ENCODE results near the gene DMRTB1. TPM values are rescaled to one million over a fixed set of nuclear protein-coding genes. Genes with fewer than 3 reads are reported as not detected.

The DMRTB1 gene
- total RNA-seq, 1 donor from 2014 or later: not detected

GRCh38 chr1:53507116-53507820 lies 48.1 kb downstream of the DMRTB1 start:
- H3K4me1 ChIP-seq: peaks cover 4 to 14% of the 10 kb centered on the region in 2 donors
- intact Hi-C loops (cut with DNase I): no loop called here
- H3K4me3 ChIP-seq: no peak overlapping the region
- no peak for TF ChIP-seq CTCF (IDR thresholded peaks at IDR 0.05)
- H3K27ac ChIP-seq: no peak overlapping the region
- H3K27me3 ChIP-seq: no peaks in the 10 kb centered on the region
- no peak for DNase-seq (ENCODE audit: low spot score in 2 of 2)
- no peaks in the 10 kb centered on the region for H3K36me3 ChIP-seq
- H3K9me3 ChIP-seq: no peaks in the 10 kb centered on the region

DNA sequence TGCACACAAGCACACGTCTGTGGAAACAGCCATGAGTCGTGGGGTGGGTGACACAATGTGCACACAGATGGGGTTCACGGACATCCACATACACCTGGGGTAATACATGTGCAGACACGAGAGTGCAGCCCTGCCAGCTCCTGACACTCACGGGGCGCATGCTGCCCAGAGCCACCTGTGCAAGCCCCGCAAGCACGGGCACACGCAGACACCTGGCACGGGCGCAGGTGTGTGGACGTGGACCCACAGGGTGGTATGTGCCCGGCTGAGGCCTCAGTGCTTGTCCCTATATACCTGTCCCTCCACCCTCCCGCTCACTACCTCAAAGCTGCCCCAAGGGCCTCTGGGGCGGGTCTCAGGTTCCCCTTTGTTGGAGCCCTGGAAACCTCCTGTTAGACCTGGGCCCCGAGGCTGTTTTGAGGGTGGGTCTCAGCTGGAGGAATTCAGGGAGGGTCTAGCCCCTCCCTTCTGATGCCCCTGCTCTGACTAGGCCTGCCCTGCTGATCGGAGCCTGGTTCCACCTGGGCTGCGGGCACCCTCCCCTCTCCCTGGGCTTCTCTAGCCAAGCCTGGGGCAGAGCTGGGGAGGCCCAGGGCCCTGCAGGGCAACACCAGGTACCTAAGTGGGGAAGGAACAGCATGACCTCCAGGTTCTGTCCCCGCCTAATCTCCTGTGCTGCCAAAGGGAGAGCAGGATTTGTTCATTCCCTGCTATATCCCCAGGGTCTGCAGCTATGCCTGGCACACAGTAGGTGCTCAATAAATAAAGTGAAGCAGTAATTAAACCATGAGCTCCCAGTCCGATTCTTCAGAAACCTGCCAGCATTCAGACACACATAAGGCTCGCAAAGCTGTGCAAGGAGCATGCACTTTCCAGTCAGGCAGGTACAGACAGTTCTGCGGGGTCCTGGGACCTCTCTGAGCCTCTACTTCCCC lies 49.1 kb downstream of the DMRTB1 start:
- intact Hi-C loops (cut with DNase I): no loop called here

GRCh38 chr1:53508991-53509666 lies 49.9 kb downstream of the DMRTB1 start:
- intact Hi-C loops (cut with DNase I): no loop called here
- H3K9me3 ChIP-seq: no peaks in the 10 kb centered on the region
- TF ChIP-seq CTCF (IDR thresholded peaks at IDR 0.05): no peak
- no peak overlapping the region for H3K4me3 ChIP-seq
- H3K27ac ChIP-seq: no peak overlapping the region
- peaks cover 4 to 23% of the 10 kb centered on the region in 2 donors for H3K4me1 ChIP-seq
- H3K27me3 ChIP-seq: no peaks in the 10 kb centered on the region
- no peaks in the 10 kb centered on the region for H3K36me3 ChIP-seq
- no peak for DNase-seq (ENCODE audit: low spot score in 2 of 2)

More for the DNA sequence above, 49.1 kb downstream of the DMRTB1 start:
- no peaks in the 10 kb centered on the region for H3K9me3 ChIP-seq
- H3K36me3 ChIP-seq: no peaks in the 10 kb centered on the region
- H3K4me3 ChIP-seq: no peak overlapping the region
- peaks cover 4 to 23% of the 10 kb centered on the region in 2 donors for H3K4me1 ChIP-seq
- H3K27ac ChIP-seq: no peak overlapping the region
- no peak for TF ChIP-seq CTCF (IDR thresholded peaks at IDR 0.05)
- DNase-seq (ENCODE audit: low spot score in 2 of 2): no peak
- H3K27me3 ChIP-seq: no peaks in the 10 kb centered on the region

GRCh38 chr1:53509775-53510174 lies 50.6 kb downstream of the DMRTB1 start:
- Histone ChIP-seq H3K27ac (no peak overlapping the region), H3K4me3 (no peak overlapping the region), H3K36me3 (no peaks in the 10 kb centered on the region), H3K4me1 (peaks cover 4 to 23% of the 10 kb centered on the region in 2 donors), H3K27me3 (no peaks in the 10 kb centered on the region), H3K9me3 (no peaks in the 10 kb centered on the region)
- intact Hi-C loops (cut with DNase I): no loop called here
- TF ChIP-seq CTCF (IDR thresholded peaks at IDR 0.05): no peak
- DNase-seq (ENCODE audit: low spot score in 2 of 2): no peak

DNA sequence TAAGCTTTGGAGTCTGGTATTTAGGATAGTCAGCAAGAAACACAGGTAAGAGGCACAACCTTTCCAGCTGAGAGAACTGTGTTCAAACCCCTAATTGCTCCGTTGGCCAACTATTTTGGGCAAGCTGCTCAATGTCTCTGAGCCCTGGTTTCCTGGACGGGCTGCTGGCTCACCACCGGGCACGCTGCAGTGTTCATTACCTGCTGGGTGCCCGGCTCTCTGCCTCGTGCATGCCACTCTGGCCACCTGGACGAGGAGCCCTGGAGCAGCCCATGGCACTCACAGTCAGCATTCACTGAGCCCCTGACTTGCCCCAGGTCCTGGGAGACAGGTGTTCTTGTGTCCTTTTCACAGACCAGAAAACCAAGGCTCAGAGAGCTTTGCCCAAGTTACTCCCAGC lies 51.0 kb downstream of the DMRTB1 start:
- Histone ChIP-seq H3K4me3 (no peak overlapping the region), H3K36me3 (no peaks in the 10 kb centered on the region), H3K27me3 (no peaks in the 10 kb centered on the region), H3K27ac (no peak overlapping the region), H3K9me3 (no peaks in the 10 kb centered on the region), H3K4me1 (peaks cover 4 to 23% of the 10 kb centered on the region in 2 donors)
- no peak for TF ChIP-seq CTCF (IDR thresholded peaks at IDR 0.05)
- no peak for DNase-seq (ENCODE audit: low spot score in 2 of 2)
- intact Hi-C loops (cut with DNase I): no loop called here

Data from ascending aorta (tissue), 2 donors.